Activated naive CD8-positive, alpha-beta T cell (primary cell): ENCODE measurements around the gene MROH7.

Experiments used
- H3K27ac Mint-ChIP-seq: one replicate; pipeline ENCODE4 v1.8.0; 2021; ENCODE audit warnings: mixed read lengths
- H3K27me3 Mint-ChIP-seq: one replicate; pipeline ENCODE4 v1.8.0; 2021; ENCODE audit warnings: mixed read lengths
- H3K36me3 Mint-ChIP-seq: one replicate; pipeline ENCODE4 v1.8.0; 2021; ENCODE audit warnings: mixed read lengths
- H3K4me1 Mint-ChIP-seq: one replicate; pipeline ENCODE4 v1.8.0; 2021; ENCODE audit warnings: low read depth, mixed read lengths
- H3K4me3 Mint-ChIP-seq: one replicate; pipeline ENCODE4 v1.8.0; 2021; ENCODE audit warnings: mild to moderate bottlenecking, mixed read lengths
- H3K9me3 Mint-ChIP-seq: one replicate; pipeline ENCODE4 v1.8.0; 2021; ENCODE audit warnings: low read depth, mixed read lengths

The MROH7 gene

GRCh38 chr1:54711536-54711935, 70.0 kb downstream of the MROH7 start:
- Mint-ChIP-seq H3K4me3 (no peak overlapping the region), H3K36me3 (no peaks in the 10 kb centered on the region), H3K27me3 (no peaks in the 10 kb centered on the region), H3K4me1 (peaks cover 11% of the 10 kb centered on the region), H3K27ac (no peak overlapping the region), H3K9me3 (no peaks in the 10 kb centered on the region)

DNA sequence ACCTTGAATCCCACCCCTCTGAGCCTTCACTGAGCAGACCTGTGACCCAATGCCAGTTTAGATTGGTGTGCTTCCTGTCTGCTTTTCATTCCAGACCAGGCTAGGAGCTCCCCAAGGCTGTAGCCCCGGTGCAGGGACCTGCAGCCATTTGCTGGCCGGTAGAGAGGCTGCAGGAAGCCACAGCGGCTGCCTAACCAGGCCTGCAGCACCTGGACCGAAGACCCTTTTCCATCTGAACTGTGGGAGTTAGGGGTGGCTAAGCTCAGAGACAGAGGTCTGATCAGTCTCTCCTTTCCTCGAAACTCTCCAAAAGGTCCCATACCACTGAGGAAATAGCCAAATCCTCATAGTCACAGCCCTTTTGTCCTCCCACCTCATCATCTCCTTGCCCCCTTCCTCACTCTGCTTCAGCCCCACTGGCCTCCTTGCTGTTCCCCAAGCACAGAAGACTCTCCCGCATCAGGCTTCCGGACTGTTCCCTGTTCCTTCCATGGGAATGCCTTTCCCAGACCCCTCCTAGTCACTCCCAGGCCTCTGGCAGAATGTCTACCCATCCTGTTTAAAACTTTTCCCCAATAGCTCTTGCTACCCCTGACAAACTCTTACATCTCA, 73.4 kb downstream of the MROH7 start:
- Mint-ChIP-seq H3K4me1 (peaks cover 32% of the 10 kb centered on the region), H3K4me3 (peak overlapping the region; percentile 95), H3K27me3 (no peaks in the 10 kb centered on the region), H3K9me3 (no peaks in the 10 kb centered on the region), H3K27ac (peak overlapping the region; percentile 96), H3K36me3 (peaks cover 6% of the 10 kb centered on the region)

DNA sequence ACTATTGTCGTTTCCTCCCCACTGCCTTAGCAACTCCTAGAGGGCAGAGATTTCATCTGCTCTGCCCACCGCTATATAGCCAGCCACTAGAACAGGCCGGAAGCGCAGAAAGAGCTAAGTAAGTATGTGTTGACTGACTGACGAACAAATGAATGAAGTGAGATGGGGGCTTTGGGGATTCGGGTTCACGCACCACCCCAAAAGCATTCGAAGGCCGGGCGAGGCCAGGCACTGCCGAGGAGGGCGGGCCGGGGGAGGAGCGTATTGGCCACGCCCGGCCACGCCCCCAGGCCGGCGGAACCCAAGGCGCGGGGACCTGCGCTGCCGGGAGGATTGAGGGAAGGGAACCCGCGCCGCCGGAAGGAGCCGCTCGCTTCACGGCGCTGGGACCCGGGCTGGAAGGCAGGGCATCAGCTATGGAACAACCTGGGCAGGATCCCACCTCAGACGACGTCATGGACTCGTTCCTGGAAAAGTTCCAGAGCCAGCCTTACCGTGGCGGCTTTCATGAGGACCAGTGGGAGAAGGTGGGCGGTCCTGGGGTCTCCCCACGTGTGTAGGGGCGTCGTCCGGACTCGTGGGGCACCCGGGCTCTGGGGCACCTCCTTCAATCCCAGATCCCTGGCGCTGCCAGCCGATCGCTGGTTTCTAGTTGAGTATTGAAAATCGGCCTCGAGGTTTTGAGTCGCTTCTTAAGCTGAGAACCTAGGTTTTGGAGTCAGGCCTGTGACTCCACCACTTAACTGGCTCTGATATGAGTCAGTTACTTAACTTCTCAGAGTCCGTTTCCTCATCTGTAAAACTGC, 74.1 kb downstream of the MROH7 start, which contains the start of gene TTC4:
Gene TTC4 (plus strand): TSS at position 369 of the 806 bp plus-strand sequence. CDS start 48 bp downstream, at position 417.
- H3K27ac Mint-ChIP-seq, result peak within 1 kb of the TSS; percentile 96
- no peaks in the 10 kb centered on the region for H3K9me3 Mint-ChIP-seq
- H3K4me1 Mint-ChIP-seq, result peaks cover 33% of the 10 kb centered on the region
- H3K4me3 Mint-ChIP-seq, result peak within 1 kb of the TSS; percentile 95
- peaks cover 7% of the 10 kb centered on the region for H3K36me3 Mint-ChIP-seq
- H3K27me3 Mint-ChIP-seq, result no peaks in the 10 kb centered on the region

- Mint-ChIP-seq H3K36me3 (peaks cover 8% of the 10 kb centered on the region), H3K27ac (peak overlapping the region; percentile 96), H3K27me3 (no peaks in the 10 kb centered on the region), H3K4me3 (peak overlapping the region; percentile 95), H3K9me3 (no peaks in the 10 kb centered on the region), H3K4me1 (peaks cover 33% of the 10 kb centered on the region)
Observed at GRCh38 chr1:54716299-54717047, 74.9 kb downstream of the MROH7 start.

GRCh38 chr1:54721719-54722118, 80.1 kb downstream of the MROH7 start:
- Mint-ChIP-seq H3K27me3 (no peaks in the 10 kb centered on the region), H3K4me3 (no peak overlapping the region), H3K27ac (no peak overlapping the region), H3K9me3 (no peaks in the 10 kb centered on the region), H3K4me1 (peaks cover 21% of the 10 kb centered on the region), H3K36me3 (peaks cover 32% of the 10 kb centered on the region)

DNA sequence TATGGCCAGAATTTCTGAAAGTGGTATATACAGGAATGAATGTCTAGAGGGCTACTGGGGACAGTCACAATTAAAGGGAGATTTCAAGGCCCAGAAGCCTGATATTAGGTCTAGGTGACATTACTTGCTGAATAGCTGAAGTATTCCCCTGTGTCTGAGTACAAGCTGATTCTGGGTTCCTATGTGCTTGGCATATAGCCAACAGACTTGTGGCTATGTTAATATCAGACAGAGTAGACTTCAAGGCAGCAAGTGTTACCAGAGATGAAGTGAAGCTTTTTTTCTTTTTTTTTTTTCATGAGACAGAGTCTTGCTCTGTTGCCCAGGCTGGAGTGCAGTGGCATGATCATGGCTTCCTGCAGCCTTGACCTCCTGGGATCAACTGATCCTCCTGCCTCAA, 82.4 kb downstream of the MROH7 start:
- H3K27ac Mint-ChIP-seq, result no peak overlapping the region
- peaks cover 38% of the 10 kb centered on the region for H3K36me3 Mint-ChIP-seq

DNA sequence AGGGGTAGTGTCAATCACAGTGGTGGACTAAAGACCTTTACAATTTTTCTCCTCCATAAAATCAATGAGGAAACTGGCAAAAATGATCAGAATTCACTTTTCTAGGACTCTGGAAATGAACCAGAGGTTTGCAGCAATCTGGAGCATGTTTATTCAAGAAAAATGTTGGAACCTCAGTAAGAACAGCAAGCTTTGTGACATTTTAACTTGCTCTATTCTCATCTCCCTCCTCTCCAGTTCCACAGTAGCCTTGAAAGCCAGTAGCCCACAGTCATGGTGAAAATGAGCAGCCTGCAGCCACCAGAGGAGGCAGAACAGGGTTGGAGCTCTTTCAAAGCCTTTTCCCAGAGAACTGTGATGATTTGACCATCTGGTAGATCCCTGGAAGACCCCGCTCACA, 83.2 kb downstream of the MROH7 start:
- Mint-ChIP-seq H3K36me3 (peaks cover 37% of the 10 kb centered on the region), H3K27ac (no peak overlapping the region), H3K4me3 (no peak overlapping the region), H3K4me1 (peaks cover 1% of the 10 kb centered on the region), H3K9me3 (no peaks in the 10 kb centered on the region), H3K27me3 (no peaks in the 10 kb centered on the region)

More for the DNA sequence above, 82.4 kb downstream of the MROH7 start:
- Mint-ChIP-seq H3K4me1 (peaks cover 6% of the 10 kb centered on the region), H3K9me3 (no peaks in the 10 kb centered on the region), H3K27me3 (no peaks in the 10 kb centered on the region), H3K4me3 (no peak overlapping the region)

DNA sequence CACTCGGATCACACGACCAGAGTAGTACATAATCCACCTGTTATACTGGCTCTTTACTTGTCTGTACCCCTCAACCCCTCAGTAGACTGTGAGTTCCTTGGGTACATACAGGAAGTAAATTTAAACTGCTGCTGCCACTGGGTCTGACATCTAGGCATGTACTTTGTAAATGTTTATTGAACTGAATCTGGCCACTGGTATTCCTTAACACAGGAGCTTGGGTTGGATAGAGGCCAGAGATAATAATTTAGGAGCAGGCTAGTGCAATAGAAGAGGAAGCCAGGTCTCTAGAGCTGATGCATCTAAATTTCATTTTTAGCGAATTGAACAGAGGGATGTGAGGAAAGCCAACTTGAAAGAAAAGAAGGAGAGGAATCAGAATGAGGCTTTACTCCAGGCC, 86.4 kb downstream of the MROH7 start:
- H3K27me3 Mint-ChIP-seq, result no peaks in the 10 kb centered on the region
- H3K4me3 Mint-ChIP-seq, result no peak overlapping the region
- peak overlapping the region; percentile 50 for H3K27ac Mint-ChIP-seq
- no peaks in the 10 kb centered on the region for H3K9me3 Mint-ChIP-seq
- H3K36me3 Mint-ChIP-seq, result peaks cover 34% of the 10 kb centered on the region
- H3K4me1 Mint-ChIP-seq, result no peaks in the 10 kb centered on the region

GRCh38 chr1:54736685-54737084, 95.1 kb downstream of the MROH7 start:
- peak overlapping the region; percentile 34 for H3K27ac Mint-ChIP-seq
- no peak overlapping the region for H3K4me3 Mint-ChIP-seq

DNA sequence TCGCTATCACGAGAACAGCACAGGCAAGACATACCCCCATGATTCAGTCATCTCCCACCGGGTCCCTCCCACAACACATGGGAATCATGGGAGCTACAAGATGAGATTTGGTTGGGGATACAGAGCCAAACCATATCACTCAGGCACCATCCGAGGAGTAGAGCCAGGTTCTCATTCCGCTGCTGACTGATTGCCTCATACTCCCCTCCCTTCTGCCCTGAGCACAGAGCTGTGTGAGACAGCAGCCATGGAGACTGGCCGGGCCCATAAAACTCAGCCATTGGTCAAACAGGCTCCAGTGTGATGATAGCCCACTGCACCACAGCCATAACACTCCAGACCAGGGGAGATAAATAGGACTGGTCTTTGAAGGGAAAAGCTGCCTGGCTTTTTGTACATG, 96.7 kb downstream of the MROH7 start:
- no peak overlapping the region for H3K27ac Mint-ChIP-seq
- no peaks in the 10 kb centered on the region for H3K27me3 Mint-ChIP-seq
- peaks cover 7% of the 10 kb centered on the region for H3K36me3 Mint-ChIP-seq
- H3K4me3 Mint-ChIP-seq, result no peak overlapping the region
- peaks cover 4% of the 10 kb centered on the region for H3K4me1 Mint-ChIP-seq
- no peaks in the 10 kb centered on the region for H3K9me3 Mint-ChIP-seq

More at GRCh38 chr1:54736685-54737084, 95.1 kb downstream of the MROH7 start:
- H3K4me1 Mint-ChIP-seq, result peaks cover 4% of the 10 kb centered on the region
- H3K36me3 Mint-ChIP-seq, result peaks cover 7% of the 10 kb centered on the region
- H3K9me3 Mint-ChIP-seq, result no peaks in the 10 kb centered on the region
- H3K27me3 Mint-ChIP-seq, result no peaks in the 10 kb centered on the region

GRCh38 chr1:54741531-54741930, 99.9 kb downstream of the MROH7 start:
- no peak overlapping the region for H3K4me3 Mint-ChIP-seq
- H3K27me3 Mint-ChIP-seq, result no peaks in the 10 kb centered on the region
- H3K4me1 Mint-ChIP-seq, result peaks cover 4% of the 10 kb centered on the region
- no peak overlapping the region for H3K27ac Mint-ChIP-seq
- peaks cover 6% of the 10 kb centered on the region for H3K36me3 Mint-ChIP-seq
- H3K9me3 Mint-ChIP-seq, result no peaks in the 10 kb centered on the region

GRCh38 chr1:54742282-54742681, 100.7 kb downstream of the MROH7 start:
- Mint-ChIP-seq H3K36me3 (peaks cover 3% of the 10 kb centered on the region), H3K27me3 (no peaks in the 10 kb centered on the region), H3K4me1 (no peaks in the 10 kb centered on the region), H3K4me3 (no peak overlapping the region), H3K9me3 (no peaks in the 10 kb centered on the region), H3K27ac (no peak overlapping the region)

DNA sequence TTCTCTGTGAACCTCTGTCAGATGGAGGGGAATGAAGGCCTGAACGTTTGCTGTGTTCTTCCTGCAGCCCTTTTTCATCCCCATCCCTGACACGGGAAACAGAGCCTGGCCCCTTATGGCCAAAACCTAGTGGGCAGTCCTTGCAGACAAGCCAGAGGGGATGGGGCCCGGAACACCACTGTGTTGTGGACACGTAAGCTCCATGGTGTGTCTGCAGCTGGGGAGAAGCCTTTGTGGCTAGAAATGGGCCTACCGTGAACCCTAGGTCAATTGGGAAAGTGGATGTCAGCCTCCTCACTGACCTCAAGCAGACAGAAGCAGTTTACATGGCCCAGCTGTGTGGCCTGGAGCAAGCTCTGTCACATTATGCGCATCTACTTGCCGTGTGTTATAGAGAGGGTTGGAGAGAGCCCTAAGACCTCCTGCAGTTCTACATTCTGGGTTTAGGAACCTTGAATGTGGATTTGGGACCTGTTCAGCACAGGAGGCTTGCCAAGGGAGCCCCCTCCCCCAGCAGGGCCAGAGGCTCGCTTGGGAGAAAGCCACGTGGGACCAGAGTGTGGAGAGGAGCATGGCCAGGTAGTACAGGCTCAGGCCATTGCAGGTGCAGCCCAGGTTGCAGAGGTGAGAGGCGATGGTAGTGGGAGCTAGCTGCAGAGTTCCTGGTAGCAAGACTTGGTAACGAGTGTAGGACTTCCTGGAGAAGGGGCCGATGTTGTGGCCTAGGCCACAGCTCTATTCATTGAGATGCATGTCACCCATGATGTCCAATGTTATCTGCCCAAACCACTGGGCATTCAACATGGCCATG, 102.0 kb downstream of the MROH7 start:
- Mint-ChIP-seq H3K4me3 (no peak overlapping the region), H3K4me1 (no peaks in the 10 kb centered on the region), H3K36me3 (no peaks in the 10 kb centered on the region), H3K27ac (no peak overlapping the region), H3K9me3 (no peaks in the 10 kb centered on the region), H3K27me3 (no peaks in the 10 kb centered on the region)

DNA sequence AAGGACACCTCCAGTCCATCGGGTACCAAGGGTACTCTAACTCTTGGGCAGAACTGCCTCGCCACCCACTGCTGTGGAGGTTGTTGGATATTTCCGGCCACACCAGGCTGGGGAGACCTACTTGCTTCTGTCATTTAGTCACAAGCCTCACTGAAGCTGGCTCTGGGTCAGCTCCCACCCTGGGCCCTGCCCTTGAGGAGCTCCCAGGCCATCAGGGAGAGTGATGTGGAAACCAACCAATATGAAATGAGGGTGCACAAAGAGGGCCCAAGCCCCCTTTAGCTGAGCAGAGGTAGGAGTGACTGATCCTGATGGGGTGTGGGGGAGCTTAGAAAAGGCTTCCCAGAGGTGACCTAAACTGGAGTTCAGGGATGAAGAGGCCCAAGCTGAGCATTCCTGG, 103.1 kb downstream of the MROH7 start:
- Mint-ChIP-seq H3K4me1 (no peaks in the 10 kb centered on the region), H3K36me3 (no peaks in the 10 kb centered on the region), H3K4me3 (no peak overlapping the region), H3K27me3 (no peaks in the 10 kb centered on the region), H3K27ac (no peak overlapping the region), H3K9me3 (no peaks in the 10 kb centered on the region)
